Epithelial cell of esophagus (primary cell): ENCODE measurements around the gene MBD4.
A peak's percentile ranks its signal among the peaks of the same experiment; 100 is the strongest.
"Not testable (repeated sequence)": the region's sequence is repeated elsewhere in the genome, so short reads cannot be mapped to it uniquely, and the experiment has no call there.

Source experiments
- DNase-seq: peaks from one replicate; pipeline ENCODE4 v3.0.0; 2010; ENCODE audit warnings: low read depth
- H3K4me3 ChIP-seq: 2 replicates; pipeline ENCODE4 v1.5.1; 2011; ENCODE audit warnings: mild to moderate bottlenecking, low read length, control low read depth
- TF ChIP-seq, protein P1 (sequence below): IDR thresholded peaks from 2 replicates; pipeline ENCODE4 v1.5.1; 2011; ENCODE audit warnings: low read depth, mild to moderate bottlenecking, low read length, control low read depth, inconsistent platforms; ENCODE audit not compliant: insufficient read depth; ENCODE audit errors: missing control alignments

MBD4 gene

GRCh38 chr3:129439817-129440617 is at the start of gene MBD4, which contains the start of gene IFT122:
TSS of gene MBD4 (minus strand) at chr3:129439948. CDS start at chr3:129439833, 115 bp downstream.
TSS of gene IFT122 (plus strand) at chr3:129440224. CDS start at chr3:129440331, 107 bp downstream.
- DNase-seq, result peak; percentile 100
- peak within 1 kb of the TSS; percentile 92 for H3K4me3 ChIP-seq
- TF ChIP-seq, protein P1, sequence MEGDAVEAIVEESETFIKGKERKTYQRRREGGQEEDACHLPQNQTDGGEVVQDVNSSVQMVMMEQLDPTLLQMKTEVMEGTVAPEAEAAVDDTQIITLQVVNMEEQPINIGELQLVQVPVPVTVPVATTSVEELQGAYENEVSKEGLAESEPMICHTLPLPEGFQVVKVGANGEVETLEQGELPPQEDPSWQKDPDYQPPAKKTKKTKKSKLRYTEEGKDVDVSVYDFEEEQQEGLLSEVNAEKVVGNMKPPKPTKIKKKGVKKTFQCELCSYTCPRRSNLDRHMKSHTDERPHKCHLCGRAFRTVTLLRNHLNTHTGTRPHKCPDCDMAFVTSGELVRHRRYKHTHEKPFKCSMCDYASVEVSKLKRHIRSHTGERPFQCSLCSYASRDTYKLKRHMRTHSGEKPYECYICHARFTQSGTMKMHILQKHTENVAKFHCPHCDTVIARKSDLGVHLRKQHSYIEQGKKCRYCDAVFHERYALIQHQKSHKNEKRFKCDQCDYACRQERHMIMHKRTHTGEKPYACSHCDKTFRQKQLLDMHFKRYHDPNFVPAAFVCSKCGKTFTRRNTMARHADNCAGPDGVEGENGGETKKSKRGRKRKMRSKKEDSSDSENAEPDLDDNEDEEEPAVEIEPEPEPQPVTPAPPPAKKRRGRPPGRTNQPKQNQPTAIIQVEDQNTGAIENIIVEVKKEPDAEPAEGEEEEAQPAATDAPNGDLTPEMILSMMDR, result no peak

DNA sequence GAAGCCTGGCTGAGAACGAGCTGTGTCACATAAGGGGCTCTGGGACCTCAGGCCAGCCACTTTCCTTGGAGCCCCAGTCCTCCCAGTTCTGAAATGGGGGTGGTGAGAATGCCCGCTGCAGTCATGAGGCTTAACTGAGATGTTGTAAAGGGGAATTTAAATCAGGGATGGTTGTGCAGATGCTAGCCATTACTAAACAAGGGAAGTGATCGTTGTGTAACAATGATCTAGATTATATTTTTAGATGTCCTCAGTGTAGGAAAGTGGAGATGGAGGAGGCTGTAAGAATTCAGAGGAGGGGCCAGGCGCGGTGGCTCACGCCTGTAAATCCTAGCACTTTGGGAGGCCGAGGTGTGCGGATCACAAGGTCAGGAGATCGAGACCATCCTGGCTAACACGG is 49.5 kb upstream of the MBD4 start:
- not testable (repeated sequence) for H3K4me3 ChIP-seq, DNase-seq

DNA sequence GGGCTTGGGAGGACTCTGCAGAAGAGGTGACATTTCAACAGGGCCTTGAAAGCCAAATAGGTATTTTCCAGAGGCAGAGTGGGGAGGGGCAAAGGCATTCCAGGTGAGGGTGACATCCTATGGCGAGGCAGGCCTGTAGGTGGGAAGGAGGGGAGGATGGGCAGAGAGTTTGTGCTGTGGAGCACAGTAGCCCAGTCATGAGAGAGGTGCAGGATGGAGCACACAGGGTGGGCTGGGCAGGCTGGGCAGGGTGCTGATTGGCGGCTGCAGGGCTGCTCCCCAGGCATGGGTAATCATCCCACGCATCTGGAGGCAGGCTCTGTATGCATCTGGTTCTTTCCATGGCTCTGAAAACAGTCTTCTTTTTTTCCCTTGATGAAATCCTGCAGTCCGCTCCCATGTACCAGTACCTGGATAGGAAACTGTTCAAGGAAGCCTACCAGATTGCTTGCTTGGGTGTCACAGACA is 48.2 kb upstream of the MBD4 start:
- DNase-seq, H3K4me3 ChIP-seq: not testable (repeated sequence)

- TF ChIP-seq, protein P1, result no peak
These were observed 47.6 kb upstream of the MBD4 start for GRCh38 chr3:129487183-129487867.

DNA sequence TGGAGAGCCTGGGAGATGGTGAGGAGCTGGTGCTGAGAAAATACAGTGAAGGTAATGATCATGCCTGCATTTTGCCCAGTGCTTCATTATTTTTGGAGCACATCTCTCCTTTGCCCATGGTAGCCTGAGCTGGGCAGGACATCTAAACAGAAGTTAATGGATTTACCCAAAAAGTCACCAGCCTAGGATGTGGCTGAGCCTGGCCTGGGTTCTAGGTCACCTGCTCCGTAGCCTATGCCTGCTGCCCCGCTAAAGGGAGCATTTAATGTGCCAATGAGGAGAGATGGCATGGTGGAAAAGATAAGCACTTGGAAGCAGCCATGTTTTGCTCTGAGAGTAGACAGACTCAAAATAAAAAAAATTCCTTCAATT is 46.9 kb upstream of the MBD4 start:
- no peak for DNase-seq
- TF ChIP-seq, protein P1, result no peak
- no peak overlapping the region for H3K4me3 ChIP-seq

More at GRCh38 chr3:129487183-129487867, 47.6 kb upstream of the MBD4 start:
- DNase-seq, result no peak
- H3K4me3 ChIP-seq, result no peak overlapping the region

- H3K4me3 ChIP-seq, result no peak overlapping the region
- DNase-seq, result peak; percentile 97
- TF ChIP-seq, protein P1, result no peak
These were observed 46.2 kb upstream of the MBD4 start for GRCh38 chr3:129485721-129486663.

GRCh38 chr3:129485146-129485545 is 45.4 kb upstream of the MBD4 start:
- H3K4me3 ChIP-seq, DNase-seq: not testable (repeated sequence)

- no peak for DNase-seq
- TF ChIP-seq, protein P1, result no peak
- H3K4me3 ChIP-seq, result no peak overlapping the region
These were observed 44.1 kb upstream of the MBD4 start for GRCh38 chr3:129483870-129484269.
